Measurements from ENCODE around the gene TCOF1. TPM values are rescaled to one million over a fixed set of nuclear protein-coding genes. Genes with fewer than 3 reads are reported as not detected.

TCOF1 gene
- total RNA-seq, 2 donors from 2014 or later: 17.3 to 68.5 TPM

DNA sequence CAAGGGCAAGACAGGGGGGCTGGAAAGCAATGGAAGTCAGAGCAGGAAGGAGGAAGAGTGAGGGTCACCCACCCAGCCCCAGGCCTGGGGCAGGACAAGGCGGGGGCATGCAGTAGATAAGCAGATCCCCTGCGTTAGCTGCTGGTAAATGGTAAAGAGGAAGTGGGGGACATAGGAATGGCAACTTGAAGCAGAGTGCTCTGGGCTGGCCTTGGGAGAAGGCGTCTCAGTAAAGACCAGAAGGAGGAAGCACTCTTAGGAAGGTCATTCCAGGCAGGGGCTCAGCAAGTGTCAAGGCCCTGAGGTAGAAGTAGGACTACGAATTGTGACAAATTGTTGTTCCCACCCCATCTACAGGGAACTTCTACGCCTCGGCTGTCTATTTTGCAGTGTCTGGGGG lies 15.1 kb downstream of the TCOF1 start:
- H3K36me3 ChIP-seq: peaks cover 13% of the 10 kb centered on the region
- no peaks in the 10 kb centered on the region for H3K4me1 ChIP-seq
- no peak for TF ChIP-seq CTCF (IDR thresholded peaks at IDR 0.05)
- no peak overlapping the region for H3K27ac ChIP-seq
- H3K9ac ChIP-seq (ENCODE audit: low read depth in 2 of 2, low read length in 2 of 2): no peak overlapping the region
- intact Hi-C loops (cut with DNase I): no loop called here
- no peaks in the 10 kb centered on the region for H3K9me3 ChIP-seq
- DNase-seq: no peak
- no peaks in the 10 kb centered on the region for H3K27me3 ChIP-seq
- no peak overlapping the region for H3K4me3 ChIP-seq

DNA sequence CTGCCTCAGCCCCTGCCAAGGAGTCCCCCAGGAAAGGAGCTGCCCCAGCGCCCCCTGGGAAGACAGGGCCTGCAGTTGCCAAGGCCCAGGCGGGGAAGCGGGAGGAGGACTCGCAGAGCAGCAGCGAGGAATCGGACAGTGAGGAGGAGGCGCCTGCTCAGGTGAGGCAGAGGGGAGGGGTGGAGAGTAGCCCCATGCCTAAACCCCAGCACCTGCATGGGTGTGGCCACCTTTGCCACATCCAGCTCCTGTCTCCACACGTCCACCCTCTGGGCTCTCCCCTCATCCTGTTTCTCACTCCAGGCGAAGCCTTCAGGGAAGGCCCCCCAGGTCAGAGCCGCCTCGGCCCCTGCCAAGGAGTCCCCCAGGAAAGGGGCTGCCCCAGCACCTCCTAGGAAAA lies 17.2 kb downstream of the TCOF1 start:
- H3K4me1 ChIP-seq: no peaks in the 10 kb centered on the region
- peaks cover 11% of the 10 kb centered on the region for H3K36me3 ChIP-seq
- H3K27ac ChIP-seq: no peak overlapping the region
- no peaks in the 10 kb centered on the region for H3K9me3 ChIP-seq
- intact Hi-C loops (cut with DNase I): no loop called here
- TF ChIP-seq CTCF (IDR thresholded peaks at IDR 0.05): no peak
- DNase-seq: no peak
- no peak overlapping the region for H3K9ac ChIP-seq (ENCODE audit: low read depth in 2 of 2, low read length in 2 of 2)
- H3K27me3 ChIP-seq: no peaks in the 10 kb centered on the region
- H3K4me3 ChIP-seq: no peak overlapping the region

- Histone ChIP-seq H3K9me3 (no peaks in the 10 kb centered on the region), H3K9ac (ENCODE audit: low read depth in 2 of 2, low read length in 2 of 2) (no peak overlapping the region), H3K4me1 (no peaks in the 10 kb centered on the region), H3K27ac (no peak overlapping the region), H3K4me3 (no peak overlapping the region), H3K27me3 (no peaks in the 10 kb centered on the region), H3K36me3 (peaks cover 11% of the 10 kb centered on the region)
- TF ChIP-seq CTCF (IDR thresholded peaks at IDR 0.05): no peak
- intact Hi-C loops (cut with DNase I): no loop called here
- DNase-seq: no peak
Observed at GRCh38 chr5:150376799-150377771, 19.6 kb downstream of the TCOF1 start.

DNA sequence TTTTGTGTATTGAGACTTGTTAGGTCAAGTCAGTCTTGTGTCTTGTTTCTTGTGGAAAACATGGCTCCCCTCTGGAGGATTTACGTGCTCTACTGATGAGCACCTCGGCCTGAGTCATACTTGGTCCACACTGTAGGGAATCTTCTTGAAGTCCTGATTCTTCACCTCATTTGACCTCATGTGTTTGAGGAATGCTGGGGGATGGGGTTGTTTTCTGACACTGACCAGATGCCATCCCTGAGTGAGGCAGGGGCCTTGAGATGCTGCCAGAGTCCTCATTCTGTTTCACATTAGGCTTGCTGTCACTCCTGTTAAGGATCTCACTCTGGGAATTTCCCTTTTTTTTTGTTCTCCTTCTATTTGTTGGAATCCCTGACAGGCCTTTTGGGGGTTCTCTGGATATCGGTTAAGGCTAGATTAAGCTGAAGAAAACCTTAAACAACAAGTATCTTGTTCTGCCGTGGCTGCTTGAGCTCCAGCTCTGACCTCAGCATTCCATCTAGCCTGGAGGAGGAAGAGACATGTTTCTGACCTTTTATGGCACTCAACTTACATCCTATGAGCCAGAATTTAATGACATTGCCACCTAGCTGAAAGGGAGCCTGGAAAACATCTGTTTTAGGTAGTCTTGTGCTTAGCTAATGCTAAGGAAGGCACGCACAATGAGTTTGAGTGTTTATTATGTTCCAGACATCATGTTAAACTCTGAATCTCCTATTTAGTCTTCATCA lies 20.6 kb downstream of the TCOF1 start:
- no peak overlapping the region for H3K4me3 ChIP-seq
- no peak for DNase-seq
- no peaks in the 10 kb centered on the region for H3K9me3 ChIP-seq
- peaks cover 11% of the 10 kb centered on the region for H3K36me3 ChIP-seq
- no peaks in the 10 kb centered on the region for H3K27me3 ChIP-seq
- no peak for TF ChIP-seq CTCF (IDR thresholded peaks at IDR 0.05)
- H3K27ac ChIP-seq: no peak overlapping the region
- intact Hi-C loops (cut with DNase I): no loop called here
- no peak overlapping the region for H3K9ac ChIP-seq (ENCODE audit: low read depth in 2 of 2, low read length in 2 of 2)
- no peaks in the 10 kb centered on the region for H3K4me1 ChIP-seq

DNA sequence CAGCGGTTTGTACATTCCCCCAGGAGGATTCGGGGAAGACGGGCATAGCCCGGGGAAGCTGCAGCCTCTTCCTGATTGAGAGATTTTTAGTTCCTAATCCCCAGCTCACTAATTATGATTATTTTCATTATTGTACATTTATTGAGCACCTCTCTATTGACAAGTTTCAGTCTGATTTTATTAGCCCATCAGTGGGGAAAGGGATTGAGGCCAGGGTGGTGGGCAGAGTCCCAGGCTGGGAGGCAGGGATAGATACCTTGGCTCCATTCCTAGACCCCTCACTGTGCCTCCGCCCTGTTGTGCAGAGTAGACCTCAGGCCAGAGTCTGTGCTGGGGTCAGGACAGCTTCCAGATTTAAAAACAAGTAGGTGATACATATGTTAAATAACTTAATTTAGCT lies 27.2 kb downstream of the TCOF1 start:
- no peak for TF ChIP-seq CTCF (IDR thresholded peaks at IDR 0.05)
- H3K9ac ChIP-seq (ENCODE audit: low read depth in 2 of 2, low read length in 2 of 2): no peak overlapping the region
- peaks cover 3% of the 10 kb centered on the region for H3K36me3 ChIP-seq
- no peak overlapping the region for H3K4me3 ChIP-seq
- H3K27me3 ChIP-seq: no peaks in the 10 kb centered on the region
- no peak for DNase-seq
- no peaks in the 10 kb centered on the region for H3K4me1 ChIP-seq
- intact Hi-C loops (cut with DNase I): no loop called here
- no peak overlapping the region for H3K27ac ChIP-seq
- H3K9me3 ChIP-seq: no peaks in the 10 kb centered on the region

All from colonic mucosa (tissue), 4 donors.